ENCODE measurements around the gene MID1IP1.

- TF ChIP-seq CTCF (IDR thresholded peaks at IDR 0.05) (no peak), POLR2A (IDR thresholded peaks at IDR 0.05) (no peak)
Measured at GRCh38 chrX:38807873-38808272, 6.6 kb downstream of the MID1IP1 start.

All from ovary (tissue), 3 donors.